Peyer's patch (tissue), 4 donors: ENCODE results near the gene AKAP1. TPM values are rescaled to one million over a fixed set of nuclear protein-coding genes. Genes with fewer than 3 reads are reported as not detected.

Experiments
- DNase-seq, 3 donors: peaks; one replicate each; pipeline ENCODE4 v3.0.0-alpha.2; 2017 to 2019
- H3K27ac ChIP-seq, 4 donors: fragments of 200-600 bp; sonication (generic); one replicate each; pipeline ENCODE4 v1.5.1; 2016 to 2019
- H3K27me3 ChIP-seq, 2 donors: fragments of 200-600 bp; sonication (generic); one replicate each; pipeline ENCODE4 v1.5.1; 2019
- H3K36me3 ChIP-seq, 3 donors: fragments of 200-600 bp; sonication (generic); one replicate each; pipeline ENCODE4 v1.5.1; 2016 to 2019
- H3K4me1 ChIP-seq, 4 donors: fragments of 200-600 bp; sonication (generic); one replicate each; pipeline ENCODE4 v1.5.1; 2016 to 2019
- H3K4me3 ChIP-seq, 4 donors: fragments of 200-600 bp; sonication (generic); 1 replicate in 3 of 4; 2 replicates in 1 of 4; pipeline ENCODE4 v1.5.1; 2016 to 2019; ENCODE audit warnings: mild to moderate bottlenecking in 1 of 4
- H3K9me3 ChIP-seq, 4 donors: fragments of 200-600 bp; sonication (generic); one replicate each; pipeline ENCODE4 v1.5.1; 2016 to 2019; ENCODE audit warnings: mild to moderate bottlenecking in 1 of 4
- POLR2A ChIP-seq, 2 donors: fragments of 450-650 bp; IDR thresholded peaks; one replicate each; pipeline ENCODE4 v1.5.1; 2017; ENCODE audit warnings: antibody characterized with exemption in 2 of 2, mild to moderate bottlenecking in 2 of 2, moderate library complexity in 2 of 2
- total RNA-seq, 4 donors: library from RNA; depleted of rRNA; stranded (reverse); fragments of >200 nt; gene quantifications; one replicate each; pipeline ENCODE4 v1.1.0, GENCODE V29; 2016
- TF ChIP-seq, protein P1 (sequence below), 6 experiments: fragments of 450-650 bp in 4 of 6; fragments of 200-600 bp in 2 of 6; sonication (generic) in 1 of 6; IDR thresholded peaks; one replicate each; pipeline ENCODE4 v1.5.1; 2017 to 2019; ENCODE audit warnings: antibody characterized with exemption in 6 of 6, mild to moderate bottlenecking in 3 of 6, moderate library complexity in 1 of 6

The AKAP1 gene
- total RNA-seq, 4 donors from 2014 or later, result 123 to 203 (median 166) TPM

DNA sequence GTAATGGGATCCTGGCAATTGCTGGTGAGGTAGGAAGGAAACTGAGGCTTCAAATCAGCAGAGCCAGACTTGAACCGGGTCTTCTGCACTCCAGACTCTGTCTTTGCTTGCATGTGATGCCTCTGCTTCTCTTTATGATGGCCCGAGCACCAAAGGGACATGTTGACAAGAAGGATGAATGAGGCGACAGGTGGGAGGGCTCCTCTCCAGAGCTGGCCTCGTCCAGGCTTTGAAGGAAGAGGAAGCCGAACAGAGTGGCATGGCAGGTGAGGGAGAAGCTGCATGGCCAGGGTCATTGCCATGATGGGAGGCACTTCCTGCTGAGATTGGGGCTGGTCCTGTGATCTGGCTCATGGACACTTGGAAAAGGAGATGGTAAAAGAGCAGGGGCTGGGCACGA lies 40.8 kb downstream of the AKAP1 start:
- no peaks in the 10 kb centered on the region for H3K9me3 ChIP-seq
- peaks cover 0 to 45% (median 0%) of the 10 kb centered on the region in 3 donors for H3K36me3 ChIP-seq

DNA sequence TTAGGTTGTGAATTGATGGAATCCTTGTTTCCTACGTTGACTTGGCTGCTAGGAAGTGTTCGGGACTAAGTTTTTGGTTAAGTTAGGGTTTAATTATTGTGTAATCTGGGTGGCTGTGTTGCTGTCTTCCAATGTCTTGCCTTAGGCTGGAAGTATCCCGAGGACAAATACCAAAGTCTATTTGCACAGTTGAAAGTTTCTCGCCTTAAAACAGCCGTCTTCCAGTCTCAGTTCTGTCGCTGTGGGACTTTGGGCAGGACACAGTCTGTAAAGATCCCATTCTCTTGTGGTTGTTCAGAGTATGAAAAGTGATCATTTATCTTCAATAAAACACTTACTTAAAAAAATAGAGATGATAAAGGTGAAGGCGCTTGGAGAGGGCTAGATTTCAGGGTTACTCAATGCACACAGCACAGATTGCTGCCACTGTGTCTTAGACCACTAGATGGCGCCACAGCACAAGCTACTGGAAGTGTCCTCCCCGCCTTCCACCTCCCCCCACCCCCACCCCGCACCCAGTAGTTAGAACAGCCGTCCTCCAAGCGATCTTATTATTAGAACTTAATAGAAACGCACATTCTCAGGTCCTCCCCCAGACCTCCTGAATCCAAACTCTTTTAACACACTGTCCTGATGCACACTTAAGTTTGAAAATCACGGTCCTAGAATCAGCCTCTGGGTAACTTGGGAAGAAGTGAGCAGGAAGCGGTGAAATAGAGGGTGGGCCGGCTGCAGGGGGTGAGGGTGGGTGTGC lies 45.8 kb downstream of the AKAP1 start:
- Histone ChIP-seq H3K9me3 (no peaks in the 10 kb centered on the region), H3K27me3 (no peaks in the 10 kb centered on the region), H3K27ac (no peak overlapping the region), H3K4me1 (no peaks in the 10 kb centered on the region), H3K4me3 (peak overlapping the region in 1 of 4 donors; percentile 21), H3K36me3 (no peaks in the 10 kb centered on the region)
- DNase-seq, result peak; percentile 84 to 94 (median 86)
- TF ChIP-seq POLR2A (IDR thresholded peaks at IDR 0.05), result no peak
- TF ChIP-seq, protein P1, sequence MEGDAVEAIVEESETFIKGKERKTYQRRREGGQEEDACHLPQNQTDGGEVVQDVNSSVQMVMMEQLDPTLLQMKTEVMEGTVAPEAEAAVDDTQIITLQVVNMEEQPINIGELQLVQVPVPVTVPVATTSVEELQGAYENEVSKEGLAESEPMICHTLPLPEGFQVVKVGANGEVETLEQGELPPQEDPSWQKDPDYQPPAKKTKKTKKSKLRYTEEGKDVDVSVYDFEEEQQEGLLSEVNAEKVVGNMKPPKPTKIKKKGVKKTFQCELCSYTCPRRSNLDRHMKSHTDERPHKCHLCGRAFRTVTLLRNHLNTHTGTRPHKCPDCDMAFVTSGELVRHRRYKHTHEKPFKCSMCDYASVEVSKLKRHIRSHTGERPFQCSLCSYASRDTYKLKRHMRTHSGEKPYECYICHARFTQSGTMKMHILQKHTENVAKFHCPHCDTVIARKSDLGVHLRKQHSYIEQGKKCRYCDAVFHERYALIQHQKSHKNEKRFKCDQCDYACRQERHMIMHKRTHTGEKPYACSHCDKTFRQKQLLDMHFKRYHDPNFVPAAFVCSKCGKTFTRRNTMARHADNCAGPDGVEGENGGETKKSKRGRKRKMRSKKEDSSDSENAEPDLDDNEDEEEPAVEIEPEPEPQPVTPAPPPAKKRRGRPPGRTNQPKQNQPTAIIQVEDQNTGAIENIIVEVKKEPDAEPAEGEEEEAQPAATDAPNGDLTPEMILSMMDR (IDR thresholded peaks at IDR 0.05), result peak; percentile 49 to 93 (median 72)

More for the DNA sequence above, 40.8 kb downstream of the AKAP1 start:
- no peak for DNase-seq
- no peaks in the 10 kb centered on the region for H3K4me1 ChIP-seq
- no peak overlapping the region for H3K4me3 ChIP-seq
- H3K27ac ChIP-seq, result no peak overlapping the region
- TF ChIP-seq POLR2A (IDR thresholded peaks at IDR 0.05), result no peak
- TF ChIP-seq, protein P1 (IDR thresholded peaks at IDR 0.05), result no peak
- H3K27me3 ChIP-seq, result no peaks in the 10 kb centered on the region

DNA sequence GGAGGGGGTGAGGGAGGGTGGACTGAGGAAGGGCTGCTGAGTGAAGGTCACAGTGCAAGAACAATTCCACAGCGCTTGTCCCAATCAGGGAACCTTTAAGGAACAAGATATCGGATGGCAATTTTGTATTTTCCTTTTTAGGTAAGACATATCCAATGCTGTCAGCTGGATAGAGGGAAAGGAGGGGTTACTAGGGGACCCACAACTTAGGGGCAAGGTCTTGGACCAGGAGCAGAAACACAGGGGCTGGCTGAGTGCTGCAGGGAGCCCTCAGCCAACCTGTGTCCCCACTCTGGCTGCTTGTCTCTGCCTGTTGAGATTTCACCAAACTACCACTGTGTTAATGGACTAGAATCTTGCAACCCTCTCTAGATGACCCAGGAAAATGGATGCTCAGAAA lies 47.6 kb downstream of the AKAP1 start:
- no peaks in the 10 kb centered on the region for H3K36me3 ChIP-seq
- DNase-seq, result no peak
- H3K9me3 ChIP-seq, result no peaks in the 10 kb centered on the region
- no peak overlapping the region for H3K4me3 ChIP-seq
- TF ChIP-seq POLR2A (IDR thresholded peaks at IDR 0.05), result no peak
- TF ChIP-seq, protein P1 (IDR thresholded peaks at IDR 0.05), result no peak
- H3K4me1 ChIP-seq, result no peaks in the 10 kb centered on the region
- no peak overlapping the region for H3K27ac ChIP-seq
- H3K27me3 ChIP-seq, result no peaks in the 10 kb centered on the region

DNA sequence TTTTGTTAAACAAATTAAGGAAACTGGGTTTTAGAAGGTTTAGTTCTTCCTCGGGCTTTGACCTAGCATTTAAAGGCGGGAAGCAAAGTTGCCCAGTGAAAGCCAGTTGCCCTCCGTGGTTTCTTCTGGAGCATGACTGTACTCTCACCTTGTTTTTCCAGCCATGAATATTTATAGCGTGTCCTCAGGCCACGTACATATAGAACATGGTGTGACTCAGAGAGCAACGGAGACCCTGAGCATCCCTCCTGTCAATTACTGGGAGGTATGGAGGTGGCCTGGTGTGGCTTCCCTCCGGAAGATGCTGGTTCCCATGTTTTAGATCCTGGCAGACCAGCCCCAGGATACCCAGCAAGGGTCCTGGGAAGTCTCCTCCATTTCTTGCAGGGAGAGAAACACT lies 48.4 kb downstream of the AKAP1 start:
- H3K4me1 ChIP-seq, result no peaks in the 10 kb centered on the region
- H3K36me3 ChIP-seq, result no peaks in the 10 kb centered on the region
- H3K4me3 ChIP-seq, result no peak overlapping the region
- no peak for DNase-seq
- no peaks in the 10 kb centered on the region for H3K9me3 ChIP-seq
- no peak for TF ChIP-seq POLR2A (IDR thresholded peaks at IDR 0.05)
- TF ChIP-seq, protein P1 (IDR thresholded peaks at IDR 0.05), result no peak
- no peaks in the 10 kb centered on the region for H3K27me3 ChIP-seq
- H3K27ac ChIP-seq, result no peak overlapping the region

DNA sequence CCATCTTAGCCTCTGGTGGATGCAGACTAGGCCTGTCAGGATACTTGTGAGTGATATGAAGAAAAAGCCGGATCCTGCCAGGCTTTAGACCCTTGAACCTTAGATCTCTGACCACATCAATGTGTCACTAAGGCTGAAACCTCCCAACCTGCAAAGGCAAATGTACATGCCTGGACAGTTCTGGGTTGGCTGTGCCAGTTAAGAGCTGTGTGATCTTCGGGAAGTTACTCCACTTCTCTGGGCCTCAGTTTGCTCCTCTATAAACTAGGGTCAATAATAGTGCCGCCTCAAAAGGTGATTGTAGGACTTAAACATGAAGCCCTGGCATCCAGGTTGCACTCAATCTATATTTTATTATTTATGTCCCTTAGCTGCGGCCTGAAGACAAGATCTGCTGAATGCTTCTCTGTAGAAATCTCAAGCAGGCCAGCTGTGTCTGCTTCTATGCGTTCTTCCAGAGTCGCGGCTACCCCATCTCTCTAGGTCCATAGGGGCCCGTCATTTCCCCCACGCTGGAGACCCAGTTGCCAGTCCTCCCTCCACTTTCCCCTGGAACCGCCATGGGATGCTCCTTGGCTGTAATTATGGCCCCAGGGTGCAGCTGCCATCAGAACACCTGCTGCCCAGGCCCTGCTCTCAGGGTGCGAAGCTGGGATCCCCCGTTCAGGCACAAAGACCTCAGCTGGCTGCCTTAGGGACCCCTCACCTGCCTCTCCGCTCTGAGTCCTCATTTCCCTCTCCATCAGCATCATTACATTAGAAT lies 50.2 kb downstream of the AKAP1 start:
- no peak overlapping the region for H3K27ac ChIP-seq

More for the DNA sequence above, 50.2 kb downstream of the AKAP1 start:
- Histone ChIP-seq H3K4me1 (no peaks in the 10 kb centered on the region), H3K36me3 (no peaks in the 10 kb centered on the region), H3K27me3 (no peaks in the 10 kb centered on the region), H3K9me3 (no peaks in the 10 kb centered on the region), H3K4me3 (no peak overlapping the region)
- TF ChIP-seq, protein P1 (IDR thresholded peaks at IDR 0.05), result no peak
- no peak for TF ChIP-seq POLR2A (IDR thresholded peaks at IDR 0.05)
- DNase-seq, result no peak
